Ramos (cell line): ENCODE results near the gene CLUH.

Experiments used
- in situ Hi-C: fragments of 300-500 bp; cut with MboI; formaldehyde crosslinking; loops from one replicate; pipeline ENCODE4 v1.14.3; 2022; ENCODE audit warnings: low sequenced_read_pairs; ENCODE audit not compliant: unreplicated experiment

CLUH gene

GRCh38 chr17:2647957-2648356 is 63.6 kb downstream of the CLUH start:
- in situ Hi-C loops, result no loop called here

- in situ Hi-C loops, result no loop called here
Measured at GRCh38 chr17:2644971-2645370, 66.6 kb downstream of the CLUH start.
